B cell (primary cell): ENCODE results near the gene CNGB1. TPM values are rescaled to one million over a fixed set of nuclear protein-coding genes. Genes with fewer than 3 reads are reported as not detected.

Experiments
- ATAC-seq: fragments of 200-7000 bp; cut with Tn5 transposase; one replicate; pipeline ENCODE4 v1.10.0; 2021; ENCODE audit warnings: low read depth, mild to moderate bottlenecking, moderate number of reproducible peaks, moderate library complexity
- CTCF ChIA-PET: fragments of 350-600 bp; sonication (Branson Sonifier 250); formaldehyde crosslinking; loops from one replicate; lab custom pipeline; 2021; ENCODE audit warnings: antibody characterized with exemption, inconsistent platforms; lab: Charles Lee
- POLR2A ChIA-PET: fragments of 350-600 bp; sonication (Branson Sonifier 250); formaldehyde crosslinking; loops from one replicate; lab custom pipeline; 2021; ENCODE audit warnings: antibody characterized with exemption; lab: Charles Lee
- DNase-seq: peaks from one replicate; pipeline ENCODE4 v3.0.0; 2013
- H2AFZ ChIP-seq: 2 replicates; pipeline ENCODE4 v1.6.1; 2012; ENCODE audit warnings: mild to moderate bottlenecking, low read depth, low read length; ENCODE audit not compliant: insufficient read depth, poor library complexity, severe bottlenecking
- H3K27ac ChIP-seq, 2 donors: 1 replicate in 1 of 2; 2 replicates in 1 of 2; pipeline ENCODE4 v1.5.1; 2012 to 2013; ENCODE audit warnings: low read length in 2 of 2, mild to moderate bottlenecking in 2 of 2, moderate library complexity in 1 of 2
- H3K27me3 ChIP-seq, 4 experiments: fragments of 200-600 bp in 1 of 4; sonication (generic) in 1 of 4; replicated peaks in 1 of 4; 1 replicate in 2 of 4; 2 replicates in 2 of 4; pipeline versions ENCODE4 v1.6.1 to v1.7.0; 2013 to 2016; ENCODE audit warnings: low read length in 3 of 4, mild to moderate bottlenecking in 2 of 4, mixed read lengths in 1 of 4, moderate library complexity in 1 of 4; ENCODE audit not compliant: insufficient read depth in 4 of 4, control insufficient read depth in 3 of 4; ENCODE audit errors: control extremely low read depth in 1 of 4
- H3K36me3 ChIP-seq, 2 experiments: replicated peaks in 1 of 2; 1 replicate in 1 of 2; 2 replicates in 1 of 2; pipeline versions ENCODE4 v1.6.1 to v1.7.1; 2013; ENCODE audit warnings: low read length in 1 of 2; ENCODE audit not compliant: insufficient read depth in 2 of 2, control insufficient read depth in 1 of 2; ENCODE audit errors: control extremely low read depth in 1 of 2, extremely low read depth in 1 of 2
- H3K4me1 ChIP-seq, 2 donors: fragments of 200-600 bp in 1 of 2; sonication (generic) in 1 of 2; 1 replicate in 1 of 2; 2 replicates in 1 of 2; pipeline versions ENCODE4 v1.5.1 to v1.6.1; 2013 to 2017; ENCODE audit warnings: low read length in 2 of 2; ENCODE audit not compliant: control insufficient read depth in 2 of 2, insufficient read depth in 2 of 2
- H3K4me2 ChIP-seq: replicated peaks from 2 replicates; pipeline ENCODE3; 2012; ENCODE audit warnings: mild to moderate bottlenecking, low read depth, low read length; ENCODE audit not compliant: poor library complexity, severe bottlenecking
- H3K4me3 ChIP-seq, 5 experiments: fragments of 200-600 bp in 1 of 5; sonication (generic) in 1 of 5; 1 replicate in 3 of 5; 2 replicates in 2 of 5; pipeline versions ENCODE4 v1.5.1 to v1.7.0; 2011 to 2016; ENCODE audit warnings: low read length in 4 of 5, mild to moderate bottlenecking in 4 of 5, low read depth in 2 of 5, control low read depth in 1 of 5, moderate library complexity in 1 of 5; ENCODE audit not compliant: insufficient read depth in 1 of 5; ENCODE audit errors: control extremely low read depth in 1 of 5, extremely low read depth in 1 of 5
- H3K79me2 ChIP-seq: fragments of 200-600 bp; sonication (generic); one replicate; pipeline ENCODE4 v1.6.0; 2016; ENCODE audit warnings: low read length; ENCODE audit not compliant: control insufficient read depth, insufficient read depth
- H3K9ac ChIP-seq: fragments of 200-600 bp; sonication (generic); 2 replicates; pipeline ENCODE4 v1.6.1; 2017; ENCODE audit warnings: mild to moderate bottlenecking, low read length, moderate library complexity
- H3K9me3 ChIP-seq, 3 donors: one replicate each; pipeline versions ENCODE4 v1.6.1 to v1.7.1; 2013; ENCODE audit warnings: low read length in 2 of 3; ENCODE audit not compliant: control insufficient read depth in 2 of 3, insufficient read depth in 1 of 3; ENCODE audit errors: control extremely low read depth in 1 of 3
- H4K20me1 ChIP-seq: 2 replicates; pipeline ENCODE4 v1.6.0; 2012; ENCODE audit warnings: mild to moderate bottlenecking, low read length; ENCODE audit not compliant: insufficient read depth, control insufficient read depth, poor library complexity, severe bottlenecking
- H3K27ac Mint-ChIP-seq: one replicate; pipeline ENCODE4 v1.8.0; 2021; ENCODE audit warnings: mixed read lengths
- H3K27me3 Mint-ChIP-seq: one replicate; pipeline ENCODE4 v1.8.0; 2021; ENCODE audit warnings: mixed read lengths
- H3K4me1 Mint-ChIP-seq: one replicate; pipeline ENCODE4 v1.8.0; 2021; ENCODE audit warnings: mixed read lengths
- H3K4me3 Mint-ChIP-seq: one replicate; pipeline ENCODE4 v1.8.0; 2021; ENCODE audit warnings: mixed read lengths
- H3K9me3 Mint-ChIP-seq: one replicate; pipeline ENCODE4 v1.8.0; 2022; ENCODE audit warnings: mixed read lengths; ENCODE audit not compliant: insufficient read depth
- EZH2 ChIP-seq: IDR thresholded peaks from 2 replicates; pipeline ENCODE4 v1.6.1; 2012; ENCODE audit warnings: borderline replicate concordance, low read depth, mild to moderate bottlenecking, moderate library complexity, low read length; ENCODE audit not compliant: insufficient read depth, poor library complexity, severe bottlenecking
- WGBS: methylation state at CpG from one replicate; pipeline ENCODE4 v1.1.5; 2013; ENCODE audit warnings: missing lambda C conversion rate; ENCODE audit not compliant: insufficient coverage; 5-methylcytosine and 5-hydroxymethylcytosine counted together
- intact Hi-C: fragments of 100-400 bp; cut with micrococcal nuclease; formaldehyde crosslinking; loops from one replicate; pipeline ENCODE4 v1.10.0; 2022
- polyA plus RNA-seq: library from polyadenylated mRNA; depleted of rRNA; stranded (reverse); fragments of >200 nt; gene quantifications from 2 replicates; pipeline ENCODE4 v1.2.3, GENCODE V29; 2012
- total RNA-seq, 2 donors: library from RNA; stranded (reverse); fragments of 120-200 nt in 1 of 2; gene quantifications; 1 replicate in 1 of 2; 2 replicates in 1 of 2; pipeline versions ENCODE4 v1.2.3 to v1.2.4, GENCODE V29; 2013 to 2022
- TF ChIP-seq, protein P1 (sequence below): fragments of 200-600 bp; IDR thresholded peaks from one replicate; pipeline ENCODE4 v1.8.0; 2022; ENCODE audit warnings: antibody characterized with exemption, mild to moderate bottlenecking

CNGB1 gene
- total and polyA plus RNA-seq, 2 donors (not counting 1 experiment from before 2014, with no cell fraction given): not detected

- intact Hi-C loops: no loop called here
- Mint-ChIP-seq H3K27me3 (peaks cover 25% of the 10 kb centered on the region), H3K9me3 (no peaks in the 10 kb centered on the region), H3K4me1 (no peaks in the 10 kb centered on the region), H3K27ac (no peak overlapping the region), H3K4me3 (no peak overlapping the region)
- H3K9ac ChIP-seq: no peak overlapping the region
- no peaks in the 10 kb centered on the region for H3K36me3 ChIP-seq
- no peaks in the 10 kb centered on the region for H3K79me2 ChIP-seq
- H3K27me3 ChIP-seq: peaks cover 0 to 9% (median 3%) of the 10 kb centered on the region in 4 experiments
- TF ChIP-seq, protein P1, sequence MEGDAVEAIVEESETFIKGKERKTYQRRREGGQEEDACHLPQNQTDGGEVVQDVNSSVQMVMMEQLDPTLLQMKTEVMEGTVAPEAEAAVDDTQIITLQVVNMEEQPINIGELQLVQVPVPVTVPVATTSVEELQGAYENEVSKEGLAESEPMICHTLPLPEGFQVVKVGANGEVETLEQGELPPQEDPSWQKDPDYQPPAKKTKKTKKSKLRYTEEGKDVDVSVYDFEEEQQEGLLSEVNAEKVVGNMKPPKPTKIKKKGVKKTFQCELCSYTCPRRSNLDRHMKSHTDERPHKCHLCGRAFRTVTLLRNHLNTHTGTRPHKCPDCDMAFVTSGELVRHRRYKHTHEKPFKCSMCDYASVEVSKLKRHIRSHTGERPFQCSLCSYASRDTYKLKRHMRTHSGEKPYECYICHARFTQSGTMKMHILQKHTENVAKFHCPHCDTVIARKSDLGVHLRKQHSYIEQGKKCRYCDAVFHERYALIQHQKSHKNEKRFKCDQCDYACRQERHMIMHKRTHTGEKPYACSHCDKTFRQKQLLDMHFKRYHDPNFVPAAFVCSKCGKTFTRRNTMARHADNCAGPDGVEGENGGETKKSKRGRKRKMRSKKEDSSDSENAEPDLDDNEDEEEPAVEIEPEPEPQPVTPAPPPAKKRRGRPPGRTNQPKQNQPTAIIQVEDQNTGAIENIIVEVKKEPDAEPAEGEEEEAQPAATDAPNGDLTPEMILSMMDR: no peak
- no peak for TF ChIP-seq EZH2
- H2AFZ ChIP-seq: no peak overlapping the region
- no peak for DNase-seq
- no peak overlapping the region for H3K4me3 ChIP-seq
- WGBS: 98% methylated on average over 6 of the region's 6 CpGs
- ChIA-PET CTCF (no interaction called here), POLR2A (no interaction called here)
- H3K9me3 ChIP-seq: no peaks in the 10 kb centered on the region
- H4K20me1 ChIP-seq: no peaks in the 10 kb centered on the region
- H3K4me2 ChIP-seq: no peak overlapping the region
- H3K4me1 ChIP-seq: no peaks in the 10 kb centered on the region
- no peak for ATAC-seq
- no peak overlapping the region for H3K27ac ChIP-seq
These were observed 32.4 kb downstream of the CNGB1 start for GRCh38 chr16:57938484-57938883.

GRCh38 chr16:57937861-57938260 lies 33.1 kb downstream of the CNGB1 start:
- no peaks in the 10 kb centered on the region for H3K9me3 ChIP-seq
- H3K27ac Mint-ChIP-seq: no peak overlapping the region

More at GRCh38 chr16:57937861-57938260, 33.1 kb downstream of the CNGB1 start:
- Histone ChIP-seq H3K4me1 (no peaks in the 10 kb centered on the region), H4K20me1 (no peaks in the 10 kb centered on the region), H3K27me3 (peaks cover 0 to 9% (median 3%) of the 10 kb centered on the region in 4 experiments), H3K79me2 (no peaks in the 10 kb centered on the region), H3K27ac (no peak overlapping the region), H3K4me3 (no peak overlapping the region), H3K36me3 (no peaks in the 10 kb centered on the region), H2AFZ (no peak overlapping the region), H3K9ac (no peak overlapping the region), H3K4me2 (no peak overlapping the region)
- 68% methylated on average over 4 of the region's 4 CpGs for WGBS
- POLR2A ChIA-PET: no interaction called here
- Mint-ChIP-seq H3K4me3 (no peak overlapping the region), H3K4me1 (no peaks in the 10 kb centered on the region), H3K9me3 (no peaks in the 10 kb centered on the region), H3K27me3 (peaks cover 22% of the 10 kb centered on the region)
- DNase-seq (no peak), ATAC-seq (no peak)
- CTCF ChIA-PET: no interaction called here
- TF ChIP-seq, protein P1: no peak
- no peak for TF ChIP-seq EZH2
- intact Hi-C loops: no loop called here
